Measurements from ENCODE around the gene ECD.
"Not testable (repeated sequence)": the region's sequence is repeated elsewhere in the genome, so short reads cannot be mapped to it uniquely, and the experiment has no call there.

Gene ECD

DNA sequence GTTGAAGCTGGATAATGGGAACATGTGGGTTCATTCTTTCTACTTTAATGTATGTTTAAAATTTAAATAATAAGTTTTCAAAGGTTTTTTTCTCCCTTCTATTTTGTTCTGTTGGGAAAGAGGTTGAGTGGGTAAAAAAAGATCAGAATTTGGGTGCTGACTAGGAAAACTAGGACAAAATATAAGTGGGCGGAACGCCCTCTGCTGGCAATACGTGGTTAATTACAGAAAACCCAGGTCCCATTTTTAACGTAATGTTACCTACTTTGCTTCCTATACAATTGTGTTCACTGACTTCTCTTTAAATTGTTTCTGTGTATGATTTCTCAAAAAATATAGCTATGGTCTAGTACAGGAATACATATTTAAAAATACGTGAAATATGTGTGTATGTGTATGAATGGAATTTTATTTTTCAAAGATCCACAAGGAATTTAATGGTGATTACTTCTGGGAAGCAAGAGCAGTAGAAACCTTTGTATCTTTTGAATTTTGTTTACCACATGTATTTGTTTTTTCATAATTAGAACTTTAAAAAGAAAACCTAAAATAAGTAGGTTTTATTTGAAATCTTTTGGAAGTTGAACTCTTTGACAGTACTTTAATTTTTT is 8.7 kb downstream of the ECD start:
- peak; percentile 38 for DNase-seq (ENCODE audit: low spot score)

DNA sequence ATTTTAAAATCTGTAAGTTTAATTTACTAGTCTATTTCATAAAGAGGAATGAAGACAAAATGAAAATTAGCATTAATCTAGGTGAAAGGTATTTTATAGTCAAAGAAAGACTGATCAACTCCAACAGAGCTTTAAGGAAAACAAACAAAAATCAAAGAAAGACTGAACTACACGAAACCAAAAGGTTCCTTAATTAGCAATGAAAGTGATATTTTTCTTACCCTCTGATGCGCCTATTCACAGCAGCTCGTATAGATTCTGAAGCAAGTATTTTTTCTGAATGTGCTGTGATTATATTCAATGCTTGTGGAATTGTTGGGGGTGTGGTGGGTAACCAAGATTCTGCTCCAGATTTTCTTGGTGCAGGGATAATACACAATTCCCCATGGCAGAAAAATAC is 11.8 kb downstream of the ECD start:
- no peak for DNase-seq (ENCODE audit: low spot score)

DNA sequence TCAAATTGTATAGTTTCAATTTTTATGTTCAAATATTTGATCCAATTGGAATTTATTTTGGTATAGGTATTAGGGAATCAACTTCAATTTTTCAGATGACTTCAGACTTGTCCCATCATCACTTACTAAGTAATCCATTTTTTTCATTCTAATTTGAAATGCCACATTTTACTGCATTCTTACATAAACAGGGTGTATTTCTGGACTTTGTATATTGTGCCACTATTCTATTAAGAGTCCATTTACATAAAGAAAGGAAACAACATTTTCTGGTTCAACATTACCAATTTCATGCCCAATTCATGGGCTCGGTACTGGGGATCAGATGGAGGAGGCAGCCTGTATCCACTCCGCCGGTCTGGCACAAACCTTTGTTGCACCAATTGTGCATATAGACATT is 15.8 kb downstream of the ECD start:
- DNase-seq (ENCODE audit: low spot score): no peak

DNA sequence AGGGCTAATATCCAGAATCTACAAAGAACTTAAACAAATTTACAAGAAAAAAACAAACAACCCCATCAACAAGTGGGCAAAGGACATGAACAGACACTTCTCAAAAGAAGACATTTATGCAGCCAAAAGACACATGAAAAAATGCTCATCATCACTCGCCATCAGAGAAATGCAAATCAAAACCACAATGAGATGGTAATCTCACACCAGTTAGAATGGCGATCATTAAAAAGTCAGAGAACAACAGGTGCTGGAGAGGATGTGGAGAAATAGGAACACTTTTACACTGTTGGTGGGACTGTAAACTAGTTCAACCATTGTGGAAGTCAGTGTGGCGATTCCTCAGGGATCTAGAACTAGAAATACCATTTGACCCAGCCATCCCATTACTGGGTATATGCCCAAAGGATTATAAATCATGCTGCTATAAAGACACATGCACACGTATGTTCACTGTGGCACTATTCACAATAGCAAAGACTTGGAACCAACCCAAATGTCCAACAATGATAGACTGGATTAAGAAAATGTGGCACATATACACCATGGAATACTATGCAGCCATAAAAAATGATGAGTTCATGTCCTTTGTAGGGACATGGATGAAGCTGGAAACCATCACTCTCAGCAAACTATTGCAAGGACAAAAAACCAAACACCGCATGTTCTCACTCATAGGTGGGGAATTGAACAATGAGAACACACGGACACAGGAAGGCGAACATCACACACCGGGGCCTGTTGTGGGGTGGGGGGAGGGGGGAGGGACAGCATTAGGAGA is 17.0 kb downstream of the ECD start:
- not testable (repeated sequence) for DNase-seq (ENCODE audit: low spot score)

DNA sequence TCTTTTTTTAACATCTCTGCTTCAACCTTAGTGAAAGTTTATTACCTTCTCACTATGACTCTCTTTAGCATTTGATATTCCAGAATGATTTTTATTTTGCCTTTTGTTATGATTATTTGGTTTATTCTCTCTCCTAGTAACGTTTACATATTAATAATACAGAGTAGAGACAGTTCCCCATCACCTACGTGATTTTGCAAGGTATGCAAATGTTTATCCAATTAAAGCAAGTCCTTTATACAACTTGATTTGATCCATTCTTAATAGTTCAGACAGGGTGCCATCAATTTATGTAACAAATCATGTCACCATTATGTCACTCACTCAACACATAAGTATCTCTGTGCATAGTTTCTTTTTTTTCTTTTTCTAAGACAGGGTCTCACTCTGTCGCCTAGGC is 26.2 kb downstream of the ECD start:
- DNase-seq (ENCODE audit: low spot score): no peak

DNA sequence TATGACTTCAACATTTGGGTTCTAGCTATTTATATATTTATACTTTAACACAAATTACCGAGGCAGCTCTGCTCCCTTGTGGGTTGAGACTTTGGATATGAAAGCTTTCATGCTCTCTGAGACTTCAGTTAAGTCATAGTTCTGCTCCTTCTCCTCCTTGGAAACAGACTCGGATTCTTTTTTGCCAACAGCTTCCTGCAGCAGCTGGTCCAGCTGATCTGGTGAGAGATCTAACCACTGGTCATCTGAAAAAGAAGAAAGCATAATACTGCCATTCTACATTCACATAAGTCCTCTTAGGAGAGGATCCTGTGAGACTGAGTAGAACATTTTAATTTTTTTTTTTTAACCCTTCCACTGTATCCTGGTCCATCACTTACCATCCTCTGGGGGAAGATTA is 28.6 kb downstream of the ECD start:
- no peak for DNase-seq (ENCODE audit: low spot score)

DNA sequence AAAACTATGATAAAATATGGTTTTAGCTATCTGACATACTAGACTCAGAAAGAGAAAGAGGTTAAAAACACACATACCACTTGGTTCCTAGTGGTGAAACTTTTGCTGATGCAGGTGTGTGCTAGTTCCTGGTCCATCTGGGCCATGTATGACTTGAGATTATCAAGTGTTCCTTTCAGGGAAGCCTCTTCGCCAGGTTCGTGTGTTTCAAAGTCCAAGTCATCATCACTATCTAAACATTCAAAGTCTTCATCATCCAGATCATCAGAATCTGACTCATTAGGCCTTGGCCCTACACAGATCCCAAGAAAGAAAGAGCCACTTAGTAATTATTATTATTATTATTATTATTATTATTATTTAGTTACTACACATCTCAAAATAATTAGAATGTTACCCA is 31.2 kb downstream of the ECD start:
- DNase-seq (ENCODE audit: low spot score): no peak

DNA sequence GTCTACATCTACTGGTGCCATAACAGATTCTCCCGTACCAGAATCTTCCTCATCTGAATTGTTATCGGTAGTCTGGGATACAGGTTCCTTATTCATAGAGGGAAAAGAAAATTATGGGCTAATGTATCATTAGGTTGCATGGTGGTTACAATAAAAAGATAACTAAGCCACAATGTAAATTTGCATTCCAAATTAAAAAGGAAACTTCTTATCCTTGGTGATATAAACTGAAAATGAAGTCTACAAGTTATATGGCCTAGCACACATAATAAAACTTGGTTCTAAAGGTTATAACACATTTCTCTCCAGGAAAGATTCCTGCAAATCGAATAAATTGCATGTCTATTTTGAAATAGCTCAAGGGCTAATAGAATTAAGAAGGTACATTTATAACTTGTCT is 33.1 kb downstream of the ECD start:
- no peak for DNase-seq (ENCODE audit: low spot score)

DNA sequence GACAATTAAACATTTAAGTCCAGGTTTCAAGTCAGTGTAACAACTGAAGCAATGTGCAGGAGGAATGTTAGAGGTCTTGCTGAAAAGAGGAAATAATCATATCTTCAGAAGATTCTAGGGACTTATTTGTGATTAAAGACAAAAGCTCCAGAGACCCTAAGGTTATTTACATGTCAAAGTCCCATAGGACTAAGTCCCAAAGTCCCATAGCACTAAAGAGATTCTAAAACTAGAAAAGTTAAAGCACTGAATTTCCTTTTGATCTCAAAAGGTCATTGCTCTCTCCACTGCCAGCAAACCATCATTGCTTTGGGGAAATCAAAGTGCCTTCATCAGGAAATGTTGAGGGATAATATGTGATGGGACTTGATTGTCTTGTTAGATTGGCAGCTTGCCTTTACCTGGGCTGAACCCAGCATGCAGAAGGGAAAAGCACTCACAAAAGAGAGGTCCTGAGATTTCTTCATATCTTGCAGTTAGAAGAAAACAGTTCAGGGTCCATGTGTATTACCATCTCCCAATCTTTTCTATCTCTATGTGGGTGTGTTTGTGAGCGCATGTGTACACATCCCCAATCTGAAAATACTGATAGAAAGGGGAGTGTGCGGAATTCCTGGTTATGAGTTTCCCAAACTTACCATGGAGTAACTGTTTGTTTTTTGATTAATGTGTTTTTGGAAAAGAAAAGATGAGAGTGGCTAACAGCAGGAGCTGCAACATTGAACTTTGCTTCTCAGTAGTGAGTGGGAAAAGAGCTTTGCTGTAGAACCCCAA is 35.7 kb downstream of the ECD start:
- DNase-seq (ENCODE audit: low spot score): no peak

DNA sequence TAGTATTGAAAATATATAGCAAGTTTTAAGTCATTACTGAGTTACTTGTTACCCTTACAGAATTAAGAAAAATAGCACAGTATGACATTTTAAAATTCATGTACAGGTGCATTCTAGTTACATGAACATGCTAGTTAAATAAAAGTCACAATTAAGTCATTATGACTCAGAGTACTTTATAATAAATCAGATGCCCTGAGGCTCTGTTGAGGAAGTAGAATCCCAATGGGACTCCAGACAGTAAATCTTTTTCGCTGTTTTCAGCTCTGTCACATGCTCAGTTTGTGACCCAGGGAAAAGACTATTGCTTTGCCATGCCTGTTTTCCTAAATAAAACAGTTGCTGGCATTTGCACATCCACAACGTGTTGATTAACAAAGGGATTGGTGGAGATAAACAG is 36.5 kb downstream of the ECD start:
- no peak for DNase-seq (ENCODE audit: low spot score)

DNA sequence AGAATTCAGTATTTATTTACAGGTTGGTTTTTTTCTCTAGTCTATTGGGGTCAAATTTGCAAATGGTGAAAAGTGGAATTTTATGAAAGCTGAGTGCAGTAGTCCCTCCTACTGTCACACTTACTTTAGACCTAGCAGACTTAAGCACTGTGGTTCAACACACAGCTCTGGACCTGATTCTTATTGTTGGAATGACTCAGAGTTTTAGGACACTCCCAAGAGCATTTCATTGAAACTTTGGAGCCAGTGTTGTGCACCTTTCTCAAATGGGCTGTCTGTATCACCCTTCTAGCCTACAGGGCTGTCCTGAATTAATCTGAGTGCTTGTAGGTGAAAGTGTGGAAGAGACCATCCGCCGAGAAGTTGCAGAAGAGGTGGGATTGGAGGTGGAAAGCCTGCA is 41.5 kb downstream of the ECD start:
- DNase-seq (ENCODE audit: low spot score): no peak

DNA sequence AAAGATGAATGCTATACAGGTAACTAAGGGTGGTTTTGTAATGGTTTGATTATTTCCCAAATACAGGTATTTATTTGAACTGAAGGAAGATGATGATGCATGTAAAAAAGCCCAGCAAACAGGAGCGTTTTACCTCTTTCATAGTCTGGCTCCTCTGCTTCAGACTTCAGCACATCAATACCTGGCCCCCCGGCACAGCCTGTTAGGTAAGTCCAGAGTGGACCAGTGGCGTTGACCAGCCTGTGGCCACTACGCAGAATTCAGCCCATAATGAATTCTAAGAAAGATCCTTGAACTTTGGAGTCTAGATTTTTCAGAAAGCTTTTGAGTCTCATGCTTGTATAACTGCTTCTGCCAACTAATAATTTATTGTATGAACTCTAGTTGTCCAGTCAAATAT is 47.9 kb downstream of the ECD start:
- DNase-seq (ENCODE audit: low spot score): no peak

DNA sequence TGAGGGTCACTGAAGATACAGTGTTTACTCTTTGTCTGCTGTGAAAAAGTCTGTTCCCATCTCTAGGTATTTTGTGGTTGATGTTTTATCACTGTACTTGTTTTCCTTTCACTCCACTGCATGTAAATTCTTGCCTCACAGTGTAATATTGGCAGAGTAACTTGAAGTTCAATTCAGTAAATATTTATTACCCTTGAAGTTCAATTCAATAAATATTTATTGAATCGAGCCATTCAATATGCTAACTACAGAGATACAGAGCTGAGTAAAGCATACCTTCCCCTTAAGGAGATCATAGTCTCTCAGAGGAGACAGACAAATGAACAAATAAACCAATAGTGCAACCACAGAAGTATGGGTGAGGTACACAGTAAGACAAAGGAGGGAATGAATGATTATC is 48.4 kb downstream of the ECD start:
- no peak for DNase-seq (ENCODE audit: low spot score)

DNA sequence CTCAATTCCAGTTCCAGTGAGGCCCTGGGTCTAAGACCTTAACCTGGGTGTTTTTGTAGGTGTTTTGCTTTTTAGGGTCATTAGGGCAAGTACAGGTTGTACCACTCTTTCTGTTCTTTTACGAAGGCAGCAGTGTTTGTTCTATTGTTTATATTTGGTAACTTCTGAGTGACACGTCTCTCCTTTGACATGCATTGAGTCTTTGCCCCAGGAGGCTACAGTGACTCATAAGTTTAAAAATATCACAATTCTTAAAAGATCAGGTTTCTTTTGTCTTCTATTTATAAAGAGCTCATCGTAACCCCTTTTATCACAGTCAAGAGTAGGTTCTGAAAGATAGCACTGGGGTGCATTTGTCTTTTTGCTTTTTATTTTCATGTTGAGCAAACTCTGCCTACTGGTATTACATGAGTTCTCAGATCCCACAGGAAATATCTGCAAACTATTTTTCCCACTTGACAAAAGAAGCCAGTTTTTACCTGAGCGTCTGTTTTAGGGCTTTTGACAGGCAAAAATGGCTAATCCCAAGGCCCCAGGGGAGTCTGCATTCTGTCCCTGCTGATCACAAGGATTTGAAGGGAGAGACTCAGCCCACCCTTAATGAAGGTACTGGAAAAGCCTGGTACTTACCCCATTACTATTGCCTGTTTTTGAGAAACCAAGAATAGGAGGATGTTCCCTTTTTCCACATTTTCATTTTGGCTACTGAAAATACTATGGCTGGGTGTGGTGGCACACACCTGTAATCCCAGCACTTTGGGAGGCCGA is 49.6 kb downstream of the ECD start:
- DNase-seq (ENCODE audit: low spot score): no peak

DNA sequence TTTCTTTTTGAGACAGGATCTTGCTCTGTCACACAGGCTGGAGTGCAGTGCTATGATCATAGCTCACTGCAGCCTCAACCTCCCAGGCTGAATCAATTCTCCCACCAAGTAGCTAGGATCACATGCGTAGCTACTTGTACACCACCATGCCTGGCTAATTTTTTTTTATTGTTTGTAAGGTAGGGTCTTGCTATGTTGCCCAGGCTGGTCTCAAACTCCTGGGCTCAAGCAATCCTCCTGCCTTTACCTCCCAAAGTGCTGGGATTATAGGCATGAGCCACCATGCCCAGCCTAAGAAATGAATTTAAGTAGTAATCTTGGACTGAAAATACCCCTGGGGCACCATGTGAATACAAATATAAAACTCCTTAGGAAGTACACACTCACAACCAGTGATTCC is 51.8 kb downstream of the ECD start:
- DNase-seq (ENCODE audit: low spot score): no peak

DNA sequence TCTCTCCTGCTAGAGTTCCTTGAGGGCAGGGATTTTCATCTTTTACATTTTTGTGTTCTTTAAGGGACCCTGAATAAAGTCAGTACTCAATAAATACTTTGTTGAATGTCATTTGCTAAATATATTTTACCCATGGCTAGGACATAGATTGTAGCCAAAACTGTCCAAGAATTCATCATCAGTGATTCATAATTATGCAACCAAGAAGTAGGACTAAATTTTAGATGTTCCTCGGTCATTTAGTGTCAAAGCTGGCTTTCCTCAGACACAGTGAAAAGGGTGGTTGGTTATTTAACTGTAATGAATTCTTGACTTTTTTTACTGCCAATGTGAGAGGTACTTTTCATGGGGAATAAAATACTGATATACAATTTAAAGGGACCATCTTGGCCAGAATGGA is 54.3 kb downstream of the ECD start:
- DNase-seq (ENCODE audit: low spot score): no peak

DNA sequence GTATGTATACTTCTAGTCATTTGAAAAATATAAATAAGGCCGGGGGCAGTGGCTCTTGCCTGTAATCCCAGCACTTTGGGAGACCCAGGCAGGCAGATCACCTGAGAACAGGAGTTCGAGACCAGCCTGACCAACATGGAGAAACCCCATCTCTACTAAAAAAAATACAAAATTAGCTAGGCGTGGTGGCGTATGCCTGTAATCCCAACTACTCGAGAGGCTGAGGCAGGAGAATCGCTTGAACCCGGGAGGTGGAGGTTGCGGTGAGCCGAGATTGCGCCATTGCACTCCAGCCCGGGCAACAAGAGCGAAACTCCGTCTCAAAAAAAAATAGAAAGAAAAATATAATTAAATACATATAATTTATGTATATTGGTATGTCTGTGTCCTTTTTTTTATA is 55.8 kb downstream of the ECD start:
- DNase-seq (ENCODE audit: low spot score): not testable (repeated sequence)

DNA sequence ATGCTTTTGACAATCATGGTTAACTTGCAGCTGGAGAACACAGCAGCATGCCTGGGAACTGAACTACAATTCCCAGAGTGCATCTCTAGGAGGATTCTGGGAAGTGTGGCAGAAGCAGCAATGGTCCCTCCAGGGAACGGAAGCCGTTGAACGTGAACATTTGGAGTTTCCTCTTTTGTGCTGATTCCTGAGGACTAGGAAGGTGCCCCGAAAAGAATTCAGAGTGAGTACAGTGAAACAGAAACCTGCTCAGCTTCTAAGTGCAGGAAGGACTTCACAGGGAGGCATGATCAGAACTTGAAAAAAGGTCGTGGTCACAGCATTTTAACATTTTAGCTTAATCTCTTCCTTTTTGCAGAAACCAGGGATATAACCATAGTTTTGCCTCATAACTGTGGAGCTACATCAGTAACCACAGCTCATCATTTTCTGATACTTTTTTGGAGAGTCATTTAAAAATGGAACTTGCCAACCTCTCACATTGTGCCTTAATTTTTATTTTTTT is 57.4 kb downstream of the ECD start, which contains the start of gene NUDT13:
Gene NUDT13 (plus strand): TSS at position 111 of the 505 bp plus-strand sequence. CDS start 3,911 bp downstream, outside the sequence.
- peak; percentile 67 for DNase-seq (ENCODE audit: low spot score)

DNA sequence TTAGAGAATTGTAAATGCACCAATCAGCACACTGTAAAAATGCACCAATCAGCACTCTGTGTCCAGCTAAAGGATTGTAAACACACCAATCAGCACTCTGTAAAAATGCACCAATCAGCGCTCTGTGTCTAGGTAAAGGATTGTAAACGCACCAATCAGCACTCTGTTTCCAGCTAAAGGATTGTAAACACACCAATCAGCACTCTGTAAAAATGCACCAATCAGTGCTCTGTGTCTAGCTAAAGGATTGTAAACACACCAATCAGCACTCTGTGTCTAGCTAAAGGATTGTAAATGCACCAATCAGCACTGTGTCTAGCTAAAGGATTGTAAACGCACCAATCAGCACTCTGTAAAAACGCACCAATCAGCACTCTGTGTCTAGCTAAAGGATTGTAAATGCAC is 58.6 kb downstream of the ECD start:
- not testable (repeated sequence) for DNase-seq (ENCODE audit: low spot score)

DNA sequence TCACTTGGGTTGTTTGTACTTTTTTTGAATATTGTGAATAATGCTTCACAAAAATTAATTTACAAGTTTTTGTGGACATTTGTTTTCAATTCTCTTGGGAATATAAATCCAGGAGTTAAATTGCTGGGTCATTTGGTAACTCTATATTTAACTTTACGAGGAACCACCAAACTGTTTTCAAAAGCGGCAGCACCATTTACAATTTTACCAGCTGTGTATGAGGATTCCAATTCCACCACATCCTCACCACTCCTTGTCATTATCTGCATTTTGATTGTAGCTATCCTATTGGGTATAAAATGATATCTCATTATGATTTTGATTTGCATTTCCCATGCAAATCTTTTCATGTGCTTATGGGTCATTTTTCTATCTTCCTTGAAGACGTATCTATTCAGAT is 61.5 kb downstream of the ECD start:
- DNase-seq (ENCODE audit: low spot score): no peak

DNA sequence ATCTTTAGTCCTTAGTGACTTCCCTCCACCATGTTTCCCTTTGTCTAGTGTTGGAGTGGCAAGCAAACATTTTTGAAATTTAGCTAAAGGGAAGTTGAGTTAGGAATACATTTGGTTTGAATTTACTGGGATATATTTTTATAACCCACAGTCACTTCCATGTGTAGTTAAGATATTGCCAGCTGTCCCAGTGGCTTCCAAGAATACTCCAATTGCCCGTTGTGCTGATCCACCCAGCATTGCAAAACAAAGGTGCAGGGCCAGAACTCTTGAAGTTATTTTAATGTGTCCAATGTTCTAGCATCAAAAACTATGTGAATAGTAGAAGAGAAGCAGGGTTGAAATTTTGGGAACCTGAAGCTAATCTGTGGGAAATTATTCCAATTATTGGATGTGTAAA is 68.7 kb downstream of the ECD start:
- DNase-seq (ENCODE audit: low spot score): no peak

DNA sequence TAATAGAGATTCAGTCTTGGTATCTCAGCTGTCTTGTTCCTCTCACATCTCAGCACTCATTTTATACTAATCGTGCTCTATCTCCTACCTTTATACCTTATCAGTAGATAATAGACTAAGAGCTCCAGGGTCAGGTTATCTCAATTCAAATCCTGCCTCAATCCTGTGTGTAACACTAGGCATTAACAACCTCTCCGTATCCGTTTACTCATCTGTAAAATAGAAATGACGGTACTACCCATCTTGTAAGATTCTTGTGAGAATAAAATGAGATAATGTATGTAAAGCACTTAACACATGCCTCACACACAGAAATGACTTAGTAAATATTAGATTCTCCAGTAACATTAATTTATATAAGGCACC is 70.5 kb downstream of the ECD start:
- DNase-seq (ENCODE audit: low spot score): no peak
